K562 (cell line): ENCODE data around the gene ABCA13.

Experiments used
- BHLHE40 ChIP-seq: IDR thresholded peaks from 2 replicates; pipeline ENCODE4 v1.6.1; 2011; ENCODE audit warnings: low read length, improper control_type of control experiment
- CTCF ChIP-seq, 3 experiments: IDR thresholded peaks in 2 of 3; conservative IDR thresholded peaks in 1 of 3; 2 replicates each; pipeline ENCODE4 v1.5.1; 2011 to 2012; ENCODE audit warnings: low read length in 3 of 3, mild to moderate bottlenecking in 3 of 3, control low read depth in 2 of 3, improper control_type of control experiment in 1 of 3, inconsistent platforms in 1 of 3, low read depth in 1 of 3, mixed read lengths in 1 of 3, moderate library complexity in 1 of 3; ENCODE audit not compliant: insufficient read depth in 2 of 3
- GTF3C2 ChIP-seq: IDR thresholded peaks from 3 replicates; pipeline ENCODE4 v1.6.1; 2011; ENCODE audit warnings: borderline replicate concordance, mild to moderate bottlenecking, moderate library complexity; ENCODE audit not compliant: insufficient read length; ENCODE audit errors: extremely low read depth
- JUND ChIP-seq, 2 experiments: IDR thresholded peaks; 2 replicates in 1 of 2; 3 replicates in 1 of 2; pipeline ENCODE4 v1.6.1; 2011; ENCODE audit warnings: borderline replicate concordance in 2 of 2, low read depth in 2 of 2, low read length in 2 of 2, improper control_type of control experiment in 1 of 2, missing biosample characterization in 1 of 2, missing genetic modification characterization in 1 of 2, missing genetic modification reagents in 1 of 2
- POLR2A ChIP-seq: fragments of 450-650 bp; conservative IDR thresholded peaks from 2 replicates; pipeline ENCODE4 v1.6.1; 2016
- SIX5 ChIP-seq, 2 experiments: IDR thresholded peaks; 2 replicates each; pipeline ENCODE4 v1.6.1; 2011; ENCODE audit warnings: low read length in 2 of 2, borderline replicate concordance in 1 of 2, low read depth in 1 of 2, mild to moderate bottlenecking in 1 of 2, moderate library complexity in 1 of 2; ENCODE audit not compliant: insufficient read depth in 1 of 2
- SP1 ChIP-seq: sonication (generic); formaldehyde crosslinking; IDR thresholded peaks from 2 replicates; pipeline ENCODE4 v1.8.1; 2022; ENCODE audit warnings: mild to moderate bottlenecking, missing genetic modification reagents
- SPI1 ChIP-seq: IDR thresholded peaks from 2 replicates; pipeline ENCODE4 v1.6.1; 2011; ENCODE audit warnings: low read depth, low read length, control low read depth, borderline replicate concordance
- YY1 ChIP-seq, 3 experiments: IDR thresholded peaks; 2 replicates each; pipeline ENCODE4 v1.6.1; 2011; ENCODE audit warnings: low read length in 2 of 3, mild to moderate bottlenecking in 2 of 3, moderate library complexity in 2 of 3, borderline replicate concordance in 1 of 3, control low read depth in 1 of 3, low read depth in 1 of 3; ENCODE audit not compliant: insufficient read depth in 3 of 3, insufficient replicate concordance in 2 of 3, control insufficient read depth in 1 of 3, insufficient read length in 1 of 3; ENCODE audit errors: extremely low read depth in 1 of 3
- ZBED1 ChIP-seq: IDR thresholded peaks from 2 replicates; pipeline ENCODE4 v1.6.1; 2014
- ZBTB5 ChIP-seq: fragments of 450-650 bp; IDR thresholded peaks from 2 replicates; pipeline ENCODE4 v1.6.1; 2017; ENCODE audit warnings: antibody characterized with exemption

- TF ChIP-seq ZBTB5: no peak
- TF ChIP-seq JUND (IDR thresholded peaks at IDR 0.05; ENCODE audit: borderline replicate concordance, low read depth, low read length): no peak
- TF ChIP-seq JUND (tag; IDR thresholded peaks at IDR 0.05; ENCODE audit: borderline replicate concordance, low read depth, low read length): no peak
- TF ChIP-seq BHLHE40: no peak
- no peak for TF ChIP-seq SP1 (CRISPR knock-in tag)
- TF ChIP-seq POLR2A: no peak
- TF ChIP-seq YY1 (IDR thresholded peaks at IDR 0.05; ENCODE audit: borderline replicate concordance in 1 of 3, control insufficient read depth in 1 of 3, extremely low read depth in 1 of 3, insufficient read depth in 3 of 3, insufficient read length in 1 of 3, insufficient replicate concordance in 2 of 3, low read depth in 1 of 3, low read length in 2 of 3): no peak
- no peak for TF ChIP-seq SPI1
- TF ChIP-seq GTF3C2: no peak
- TF ChIP-seq CTCF (IDR thresholded peaks at IDR 0.05 in 2 of 3, conservative IDR thresholded peaks at IDR 0.05 in 1 of 3; ENCODE audit: insufficient read depth in 2 of 3, low read depth in 1 of 3, low read length in 3 of 3): no peak
- TF ChIP-seq ZBED1: no peak
- TF ChIP-seq SIX5 (IDR thresholded peaks at IDR 0.05; ENCODE audit: borderline replicate concordance in 1 of 2, insufficient read depth in 1 of 2, low read depth in 1 of 2, low read length in 2 of 2): no peak
Observed at GRCh38 chr7:48263311-48263650, 92.0 kb downstream of the ABCA13 start.
